OCI-M2 (cell line): ENCODE data around the gene SGIP1.

Experiments used
- DNase-seq: peaks from one replicate; lab custom pipeline; 2025; ENCODE audit not compliant: unreplicated experiment; lab: John Stamatoyannopoulos, UW

Gene SGIP1

DNA sequence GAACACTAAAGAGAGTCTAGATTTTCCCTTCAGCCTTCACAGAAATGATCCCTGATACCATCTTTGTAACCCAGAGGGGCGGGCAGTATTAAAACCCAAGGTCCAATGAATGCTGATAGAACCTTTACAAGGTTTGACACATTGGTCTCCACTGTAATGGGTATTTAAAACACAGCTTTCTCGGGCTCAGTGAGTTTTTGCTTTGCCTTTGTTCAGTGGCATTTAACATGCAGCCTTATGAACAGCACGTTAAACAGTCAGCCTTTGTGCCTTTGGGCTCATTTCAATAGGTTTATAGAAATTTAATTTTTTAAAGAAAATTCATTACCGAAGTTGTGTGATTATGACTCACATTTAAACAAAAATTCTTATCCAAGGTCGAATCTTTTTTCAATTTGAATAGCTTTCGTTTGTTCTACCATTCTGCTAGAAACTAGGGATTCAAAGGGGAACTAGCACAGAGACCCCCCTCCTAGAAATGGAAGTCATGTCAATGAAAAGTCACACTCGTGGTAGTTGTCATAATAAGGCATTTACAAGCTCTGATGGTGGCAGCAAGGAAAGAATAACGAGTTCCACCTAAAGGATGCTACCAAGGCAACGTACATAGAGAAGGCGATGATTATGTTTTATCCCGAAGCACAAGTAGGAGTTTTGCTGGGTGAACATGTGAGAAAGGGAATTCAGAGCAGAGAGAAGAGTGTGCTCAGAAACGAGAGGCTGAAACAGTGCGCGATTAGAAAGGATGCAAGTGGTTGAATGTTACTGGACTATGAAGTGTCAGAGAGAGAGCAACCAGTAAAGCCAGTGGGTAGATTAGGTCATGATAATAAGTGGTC, 66.2 kb downstream of the SGIP1 start:
- DNase-seq: no peak

GRCh38 chr1:66605419-66605997, 71.6 kb downstream of the SGIP1 start:
- DNase-seq: no peak

- DNase-seq: no peak
These were observed 72.6 kb downstream of the SGIP1 start for GRCh38 chr1:66606362-66607065.

DNA sequence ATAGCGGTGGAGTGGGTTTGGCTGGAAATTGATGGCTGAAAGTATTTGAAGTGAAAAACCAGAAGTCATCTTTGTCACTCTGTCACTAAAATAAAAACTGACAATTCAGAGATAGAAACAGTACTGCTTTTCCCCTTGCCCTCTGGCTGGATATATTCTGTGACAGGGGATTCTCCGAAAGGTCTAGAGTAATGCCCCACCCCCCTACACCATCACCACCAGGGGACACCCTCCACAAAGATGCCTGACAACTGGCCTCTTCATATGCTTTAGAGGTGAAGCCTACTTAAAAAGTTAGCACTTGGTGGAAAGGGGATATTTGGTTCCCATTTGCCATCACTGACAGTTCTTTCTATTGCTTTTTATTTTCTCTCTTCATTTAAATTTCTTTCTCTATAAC, 73.5 kb downstream of the SGIP1 start:
- DNase-seq: no peak

- DNase-seq: no peak
These were observed 79.2 kb downstream of the SGIP1 start for GRCh38 chr1:66613187-66613586.

- DNase-seq: no peak
These were observed 83.6 kb downstream of the SGIP1 start for GRCh38 chr1:66617362-66618184.

DNA sequence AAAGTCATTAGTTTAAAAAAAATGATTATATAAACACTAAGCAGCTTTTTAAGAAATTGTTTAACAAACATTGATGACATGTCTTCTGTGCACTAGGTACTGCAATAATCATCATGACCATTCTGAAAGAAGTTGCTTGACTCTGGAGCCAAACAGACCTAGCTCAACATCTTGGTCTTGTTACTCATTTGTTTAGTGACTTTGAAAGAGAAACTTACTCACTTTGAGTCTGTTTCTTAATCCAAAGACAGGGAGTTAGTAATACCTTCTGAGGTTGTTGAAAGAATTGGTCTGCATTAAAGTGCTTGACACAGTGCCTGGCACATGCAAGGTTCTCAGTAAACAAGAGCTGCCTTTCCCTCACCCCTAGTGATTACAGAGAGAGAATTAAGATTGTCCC, 84.4 kb downstream of the SGIP1 start:
- DNase-seq: no peak

DNA sequence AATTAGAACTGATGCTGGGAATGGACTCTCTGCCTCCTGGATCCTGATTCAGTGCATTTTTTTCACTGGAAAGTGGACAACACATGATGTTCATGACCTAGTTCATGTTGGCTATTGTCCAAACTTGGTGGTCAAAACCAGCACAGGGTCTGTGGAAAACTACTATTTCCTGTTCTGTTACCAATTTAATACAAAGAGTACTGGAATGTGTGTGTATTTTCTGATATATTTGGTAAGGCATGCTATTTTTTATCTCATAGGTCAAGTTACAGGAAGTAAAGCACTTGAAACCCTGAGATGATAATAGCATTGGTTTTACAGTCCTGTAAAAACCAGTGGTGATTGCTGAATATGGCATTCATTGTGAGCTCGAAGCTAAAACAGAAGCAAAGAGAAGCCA, 89.9 kb downstream of the SGIP1 start:
- DNase-seq: no peak

- DNase-seq: no peak
These were observed 90.6 kb downstream of the SGIP1 start for GRCh38 chr1:66624412-66625060.

GRCh38 chr1:66626261-66626660, 92.3 kb downstream of the SGIP1 start:
- no peak for DNase-seq

GRCh38 chr1:66628926-66629325, 95.0 kb downstream of the SGIP1 start:
- DNase-seq: no peak

- DNase-seq: no peak
These were observed 99.2 kb downstream of the SGIP1 start for GRCh38 chr1:66633159-66633558.

- DNase-seq: no peak
These were observed 103.2 kb downstream of the SGIP1 start for GRCh38 chr1:66637146-66637545.

DNA sequence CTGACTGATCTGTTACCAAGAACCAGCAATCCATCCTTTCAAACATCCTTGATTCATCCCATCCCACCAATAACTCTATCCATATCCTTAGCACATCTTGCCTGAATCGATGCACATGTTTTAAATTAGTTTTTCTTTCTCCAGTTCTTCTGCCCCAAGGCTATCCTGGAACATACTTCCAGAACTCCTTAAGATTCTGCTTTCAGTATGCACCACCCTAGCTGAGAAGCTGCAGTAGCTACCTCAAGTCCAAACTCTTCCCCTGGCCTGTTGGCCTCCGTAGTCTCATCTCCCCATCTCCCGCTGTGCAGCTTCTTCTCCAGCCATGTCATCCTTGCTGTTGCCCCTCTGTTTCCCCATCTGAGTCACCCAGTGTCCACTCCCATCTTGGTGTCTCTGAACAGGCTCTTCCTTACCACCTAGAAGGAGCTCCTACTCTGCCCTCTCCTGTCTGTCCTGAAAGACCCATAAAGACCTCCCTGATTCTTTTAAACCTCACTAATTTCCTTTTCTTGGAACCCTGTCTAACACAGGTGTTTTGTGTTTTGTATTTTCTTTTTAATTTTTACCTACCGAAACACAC, 108.0 kb downstream of the SGIP1 start:
- DNase-seq: no peak

- no peak for DNase-seq
These were observed 109.0 kb downstream of the SGIP1 start for GRCh38 chr1:66642992-66643391.

DNA sequence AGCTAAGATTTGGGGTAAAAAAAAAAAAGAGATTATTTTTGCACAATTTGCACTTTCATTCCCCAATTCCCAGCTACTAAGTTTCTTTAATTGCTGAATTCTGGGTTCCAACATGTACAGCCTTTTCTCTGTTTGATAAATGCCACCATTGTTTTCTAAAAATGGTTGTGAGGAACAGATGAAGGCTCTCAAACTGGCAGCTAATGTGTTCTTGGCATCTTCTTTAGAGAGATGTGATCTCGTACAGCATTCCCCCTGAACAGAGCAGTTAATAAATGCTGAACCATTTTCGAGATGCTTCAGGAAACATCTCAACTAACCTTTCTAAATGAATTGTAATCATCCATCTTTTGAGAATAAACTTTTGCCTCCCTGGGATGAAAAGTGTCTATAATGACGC, 110.4 kb downstream of the SGIP1 start:
- no peak for DNase-seq

- DNase-seq: no peak
These were observed 115.1 kb downstream of the SGIP1 start for GRCh38 chr1:66648901-66649595.

- DNase-seq: no peak
These were observed 118.6 kb downstream of the SGIP1 start for GRCh38 chr1:66652556-66652955.

DNA sequence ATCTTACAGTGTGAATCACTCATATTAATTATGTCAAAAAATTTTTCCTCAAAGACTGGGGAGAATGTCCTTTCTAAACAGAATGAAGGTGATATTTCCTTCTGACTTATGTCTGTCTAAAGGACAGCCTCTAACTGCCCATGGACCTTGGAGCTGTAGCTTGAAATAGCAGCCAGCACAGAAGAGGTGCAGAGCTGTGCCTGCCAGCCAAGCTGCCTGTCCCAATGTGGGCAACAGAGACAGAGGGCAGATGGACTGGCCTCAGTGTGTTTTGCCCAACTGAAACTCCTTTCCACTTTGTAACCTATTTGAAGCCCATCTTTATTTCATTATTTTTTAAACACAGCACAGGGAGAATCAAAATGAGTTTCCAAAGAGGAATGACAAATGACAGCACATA, 120.7 kb downstream of the SGIP1 start:
- DNase-seq: no peak

GRCh38 chr1:66671455-66671854, 137.5 kb downstream of the SGIP1 start:
- DNase-seq: no peak
